OCI-LY1 (cell line): ENCODE results near the gene RGS7BP.

ENCODE experiments used
- H2AFZ ChIP-seq: fragments of 200-600 bp; sonication (generic), shearing (Covaris generic); 2 replicates; pipeline ENCODE4 v1.6.0; 2014; ENCODE audit warnings: antibody characterized with exemption, mild to moderate bottlenecking, low read length
- H3F3A ChIP-seq: fragments of 200-600 bp; sonication (generic), shearing (Covaris generic); 2 replicates; pipeline ENCODE4 v1.6.0; 2014; ENCODE audit warnings: mild to moderate bottlenecking, antibody characterized with exemption, low read length, moderate library complexity; ENCODE audit not compliant: insufficient read depth
- H3K27ac ChIP-seq: fragments of 200-600 bp; sonication (generic); 2 replicates; pipeline ENCODE4 v1.5.1; 2014; ENCODE audit warnings: low read length, mixed run types, mild to moderate bottlenecking, low read depth; ENCODE audit not compliant: poor library complexity, severe bottlenecking
- H3K27me3 ChIP-seq: fragments of 200-600 bp; sonication (generic); 2 replicates; pipeline ENCODE4 v1.6.0; 2014; ENCODE audit warnings: antibody characterized with exemption, mild to moderate bottlenecking, low read length, moderate library complexity; ENCODE audit not compliant: insufficient read depth
- H3K36me3 ChIP-seq: fragments of 200-600 bp; sonication (generic); 2 replicates; pipeline ENCODE4 v1.6.1; 2014; ENCODE audit warnings: mild to moderate bottlenecking, antibody characterized with exemption, low read length, moderate library complexity, mixed read lengths; ENCODE audit not compliant: insufficient read depth
- H3K4me1 ChIP-seq: fragments of 200-600 bp; sonication (generic); 2 replicates; pipeline ENCODE4 v1.5.1; 2014; ENCODE audit warnings: mild to moderate bottlenecking, low read length, moderate library complexity; ENCODE audit not compliant: insufficient read depth, severe bottlenecking
- H3K4me2 ChIP-seq: fragments of 200-600 bp; sonication (generic), shearing (Covaris generic); 2 replicates; pipeline ENCODE4 v1.6.1; 2014; ENCODE audit warnings: low read length
- H3K4me3 ChIP-seq: fragments of 200-600 bp; sonication (generic); 2 replicates; pipeline ENCODE4 v1.5.1; 2014; ENCODE audit warnings: low read length, low read depth, mild to moderate bottlenecking, mixed read lengths; ENCODE audit not compliant: poor library complexity, severe bottlenecking
- H3K79me2 ChIP-seq: fragments of 200-600 bp; shearing (Covaris generic); 2 replicates; pipeline ENCODE4 v1.6.1; 2016; ENCODE audit warnings: mixed run types, low read length, mixed read lengths; ENCODE audit not compliant: insufficient read depth
- H3K9ac ChIP-seq: fragments of 200-600 bp; sonication (generic), shearing (Covaris generic); 2 replicates; pipeline ENCODE4 v1.6.1; 2014; ENCODE audit warnings: mild to moderate bottlenecking, low read length, mixed read lengths
- H3K9me2 ChIP-seq: fragments of 200-600 bp; sonication (generic), shearing (Covaris generic); 2 replicates; pipeline ENCODE4 v1.6.1; 2014; ENCODE audit warnings: low read depth, mild to moderate bottlenecking, low read length, mixed read lengths
- H3K9me3 ChIP-seq: fragments of 200-600 bp; shearing (Covaris generic); 2 replicates; pipeline ENCODE4 v1.6.1; 2014; ENCODE audit warnings: low read length, mixed read lengths
- H4K20me1 ChIP-seq: fragments of 200-600 bp; sonication (generic), shearing (Covaris generic); 2 replicates; pipeline ENCODE4 v1.6.0; 2016; ENCODE audit warnings: mild to moderate bottlenecking, low read length; ENCODE audit not compliant: insufficient read depth
- EZH2 ChIP-seq: fragments of 200-600 bp; sonication (generic), shearing (Covaris generic); IDR thresholded peaks from 2 replicates; pipeline ENCODE4 v1.8.0; 2017; ENCODE audit warnings: borderline replicate concordance, mixed run types, mild to moderate bottlenecking, antibody characterized with exemption, low read length, moderate library complexity, mixed read lengths
- TF ChIP-seq, protein P1 (sequence below): fragments of 200-600 bp; sonication (generic), shearing (Covaris generic); IDR thresholded peaks from 2 replicates; pipeline ENCODE4 v1.5.1; 2017; ENCODE audit warnings: mild to moderate bottlenecking, antibody characterized with exemption, low read length, moderate library complexity, mixed read lengths

Gene RGS7BP

DNA sequence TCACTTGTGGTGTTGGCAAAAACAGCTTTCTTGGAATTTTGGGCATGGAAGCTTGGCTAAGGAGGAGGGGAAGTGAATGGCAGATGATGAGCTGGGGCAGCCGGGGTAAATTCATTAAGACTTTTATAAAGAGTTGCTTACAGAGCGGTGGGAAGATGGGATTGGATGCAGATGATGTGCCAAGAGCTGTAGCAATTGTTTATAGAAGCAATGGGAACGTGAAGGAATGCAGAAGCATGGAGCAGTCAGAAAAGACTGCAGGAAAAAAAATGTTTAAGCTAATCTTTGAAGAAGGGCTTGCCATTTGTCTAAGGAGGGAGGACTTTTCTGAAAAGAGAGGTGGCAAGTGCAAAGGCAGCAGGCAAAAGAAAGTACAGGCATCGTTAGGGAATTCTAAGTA, 97.9 kb downstream of the RGS7BP start:
- Histone ChIP-seq H3K4me3 (no peak overlapping the region), H3K9me2 (no peaks in the 10 kb centered on the region), H3K27me3 (no peaks in the 10 kb centered on the region; the same call in 1 of the 2 replicates), H3K27ac (no peak overlapping the region), H2AFZ (no peak overlapping the region), H3K9me3 (no peaks in the 10 kb centered on the region), H3K9ac (no peak overlapping the region), H3K4me2 (no peak overlapping the region), H3K79me2 (no peaks in the 10 kb centered on the region), H3K36me3 (no peaks in the 10 kb centered on the region), H4K20me1 (no peaks in the 10 kb centered on the region), H3F3A (no peaks in the 10 kb centered on the region), H3K4me1 (no peaks in the 10 kb centered on the region)
- TF ChIP-seq EZH2, result no peak
- TF ChIP-seq, protein P1, sequence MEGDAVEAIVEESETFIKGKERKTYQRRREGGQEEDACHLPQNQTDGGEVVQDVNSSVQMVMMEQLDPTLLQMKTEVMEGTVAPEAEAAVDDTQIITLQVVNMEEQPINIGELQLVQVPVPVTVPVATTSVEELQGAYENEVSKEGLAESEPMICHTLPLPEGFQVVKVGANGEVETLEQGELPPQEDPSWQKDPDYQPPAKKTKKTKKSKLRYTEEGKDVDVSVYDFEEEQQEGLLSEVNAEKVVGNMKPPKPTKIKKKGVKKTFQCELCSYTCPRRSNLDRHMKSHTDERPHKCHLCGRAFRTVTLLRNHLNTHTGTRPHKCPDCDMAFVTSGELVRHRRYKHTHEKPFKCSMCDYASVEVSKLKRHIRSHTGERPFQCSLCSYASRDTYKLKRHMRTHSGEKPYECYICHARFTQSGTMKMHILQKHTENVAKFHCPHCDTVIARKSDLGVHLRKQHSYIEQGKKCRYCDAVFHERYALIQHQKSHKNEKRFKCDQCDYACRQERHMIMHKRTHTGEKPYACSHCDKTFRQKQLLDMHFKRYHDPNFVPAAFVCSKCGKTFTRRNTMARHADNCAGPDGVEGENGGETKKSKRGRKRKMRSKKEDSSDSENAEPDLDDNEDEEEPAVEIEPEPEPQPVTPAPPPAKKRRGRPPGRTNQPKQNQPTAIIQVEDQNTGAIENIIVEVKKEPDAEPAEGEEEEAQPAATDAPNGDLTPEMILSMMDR, result no peak

GRCh38 chr5:64606926-64607325, 101.1 kb downstream of the RGS7BP start:
- Histone ChIP-seq H2AFZ (no peak overlapping the region), H3K79me2 (no peaks in the 10 kb centered on the region), H4K20me1 (no peaks in the 10 kb centered on the region), H3K4me3 (no peak overlapping the region), H3K4me2 (no peak overlapping the region), H3K27ac (no peak overlapping the region), H3K36me3 (no peaks in the 10 kb centered on the region), H3F3A (no peaks in the 10 kb centered on the region), H3K9ac (no peak overlapping the region), H3K9me3 (no peaks in the 10 kb centered on the region), H3K4me1 (no peaks in the 10 kb centered on the region), H3K27me3 (no peaks in the 10 kb centered on the region; the same call in 1 of the 2 replicates), H3K9me2 (no peaks in the 10 kb centered on the region)
- no peak for TF ChIP-seq EZH2
- TF ChIP-seq, protein P1, result no peak

GRCh38 chr5:64612344-64612961, 106.6 kb downstream of the RGS7BP start:
- Histone ChIP-seq H3K27ac (no peak overlapping the region), H3K4me1 (no peaks in the 10 kb centered on the region), H3K27me3 (no peaks in the 10 kb centered on the region; the same call in 1 of the 2 replicates), H3K36me3 (no peaks in the 10 kb centered on the region), H4K20me1 (no peaks in the 10 kb centered on the region), H3K4me2 (no peak overlapping the region), H3K4me3 (no peak overlapping the region), H3F3A (no peaks in the 10 kb centered on the region), H3K9me2 (no peaks in the 10 kb centered on the region), H2AFZ (no peak overlapping the region), H3K9ac (no peak overlapping the region), H3K79me2 (no peaks in the 10 kb centered on the region), H3K9me3 (no peaks in the 10 kb centered on the region)
- TF ChIP-seq EZH2, result no peak
- TF ChIP-seq, protein P1, result peak; percentile 85
